HL-60 (cell line): ENCODE data around the gene LMF1.

Experiments used
- DNase-seq, 2 experiments: peaks; one replicate each; pipeline ENCODE4 v3.0.0-alpha.2; 2010 to 2020; ENCODE audit warnings: low read depth in 1 of 2, low spot score in 1 of 2
- H3K27ac ChIP-seq: fragments of 250-450 bp; sonication (Bioruptor Pico); replicated peaks from 2 replicates; pipeline ENCODE4 v1.5.1; 2020; ENCODE audit warnings: mild to moderate bottlenecking, moderate library complexity
- H3K27me3 ChIP-seq: fragments of 250-450 bp; sonication (Bioruptor Pico); 2 replicates; pipeline ENCODE4 v1.5.1; 2021; ENCODE audit warnings: mild to moderate bottlenecking, moderate library complexity; ENCODE audit not compliant: insufficient read depth, poor library complexity, severe bottlenecking
- H3K4me3 ChIP-seq: replicated peaks from 2 replicates; pipeline ENCODE4 v1.5.1; 2011; ENCODE audit warnings: mild to moderate bottlenecking, control low read depth, low read length; ENCODE audit not compliant: insufficient read depth
- CTCF ChIP-seq: IDR thresholded peaks from one replicate; pipeline ENCODE4 v1.5.1; 2011; ENCODE audit warnings: low read length, control low read depth, inconsistent platforms; ENCODE audit not compliant: insufficient read depth
- GABPA ChIP-seq: IDR thresholded peaks from 2 replicates; pipeline ENCODE4 v1.6.1; 2012; ENCODE audit warnings: low read depth
- POLR2AphosphoS5 ChIP-seq: IDR thresholded peaks from 2 replicates; pipeline ENCODE4 v1.6.1; 2012; ENCODE audit warnings: low read depth
- REST ChIP-seq: IDR thresholded peaks from 2 replicates; pipeline ENCODE4 v1.6.1; 2012; ENCODE audit warnings: low read depth; ENCODE audit not compliant: insufficient replicate concordance
- SPI1 ChIP-seq: IDR thresholded peaks from 2 replicates; pipeline ENCODE4 v1.6.1; 2012; ENCODE audit warnings: low read depth, mild to moderate bottlenecking, borderline replicate concordance

LMF1 gene

GRCh38 chr16:1002399-1003166 is 31.8 kb upstream of the LMF1 start:
- Histone ChIP-seq H3K27ac (no peak overlapping the region), H3K4me3 (no peak overlapping the region), H3K27me3 (peaks cover 5% of the 10 kb centered on the region)
- no peak for TF ChIP-seq GABPA
- no peak for TF ChIP-seq SPI1
- DNase-seq, result no peak

GRCh38 chr16:1001096-1001495 is 30.3 kb upstream of the LMF1 start:
- H3K27me3 ChIP-seq, result peaks cover 11% of the 10 kb centered on the region
- no peak for TF ChIP-seq REST
- TF ChIP-seq POLR2AphosphoS5, result no peak
- no peak for TF ChIP-seq SPI1
- no peak overlapping the region for H3K4me3 ChIP-seq
- no peak for DNase-seq
- H3K27ac ChIP-seq, result no peak overlapping the region

GRCh38 chr16:1000608-1001007 is 29.8 kb upstream of the LMF1 start:
- TF ChIP-seq SPI1, result no peak
- no peak for TF ChIP-seq REST
- no peak for TF ChIP-seq POLR2AphosphoS5
- TF ChIP-seq CTCF, result no peak
- no peak for TF ChIP-seq GABPA
- H3K27me3 ChIP-seq, result peaks cover 11% of the 10 kb centered on the region
- H3K27ac ChIP-seq, result no peak overlapping the region
- DNase-seq, result no peak
- H3K4me3 ChIP-seq, result no peak overlapping the region

GRCh38 chr16:999677-1000076 is 28.9 kb upstream of the LMF1 start:
- no peak overlapping the region for H3K4me3 ChIP-seq
- no peak for DNase-seq
- peaks cover 11% of the 10 kb centered on the region for H3K27me3 ChIP-seq
- no peak for TF ChIP-seq REST
- no peak for TF ChIP-seq POLR2AphosphoS5
- TF ChIP-seq SPI1, result no peak
- no peak for TF ChIP-seq CTCF
- TF ChIP-seq GABPA, result no peak
- H3K27ac ChIP-seq, result no peak overlapping the region
